Endodermal cell (in vitro differentiated cells): ENCODE measurements around the gene CLTB. TPM values are rescaled to one million over a fixed set of nuclear protein-coding genes. Genes with fewer than 3 reads are reported as not detected.

Source experiments
- DNase-seq: peaks from one replicate; pipeline ENCODE4 v3.0.0-alpha.2; 2017
- H3K27ac ChIP-seq: 2 replicates; pipeline ENCODE4 v1.5.1; 2013; ENCODE audit warnings: mild to moderate bottlenecking, low read depth, low read length, moderate library complexity
- H3K27me3 ChIP-seq: 2 replicates; pipeline ENCODE4 v1.6.1; 2013; ENCODE audit warnings: mild to moderate bottlenecking, low read length, moderate library complexity; ENCODE audit not compliant: insufficient read depth, control insufficient read depth, poor library complexity, severe bottlenecking
- H3K36me3 ChIP-seq: 2 replicates; pipeline ENCODE4 v1.7.0; 2013; ENCODE audit warnings: mild to moderate bottlenecking, low read length, moderate library complexity; ENCODE audit not compliant: control insufficient read depth, insufficient read depth
- H3K4me1 ChIP-seq: one replicate; pipeline ENCODE4 v1.7.0; 2013; ENCODE audit warnings: low read length; ENCODE audit not compliant: control insufficient read depth, insufficient read depth
- H3K4me3 ChIP-seq: 2 replicates; pipeline ENCODE4 v1.5.1; 2013; ENCODE audit warnings: mild to moderate bottlenecking, low read length, moderate library complexity
- H3K9ac ChIP-seq: 2 replicates; pipeline ENCODE4 v1.6.1; 2013; ENCODE audit warnings: mild to moderate bottlenecking, low read length, moderate library complexity; ENCODE audit not compliant: poor library complexity, severe bottlenecking; ENCODE audit errors: extremely low read depth
- H3K9me3 ChIP-seq: 2 replicates; pipeline ENCODE4 v1.6.1; 2013; ENCODE audit warnings: mild to moderate bottlenecking, low read length, moderate library complexity; ENCODE audit not compliant: control insufficient read depth
- H3K27ac Mint-ChIP-seq: 2 replicates; pipeline ENCODE4 v1.8.0; 2020; ENCODE audit warnings: mixed read lengths
- H3K27me3 Mint-ChIP-seq: 2 replicates; pipeline ENCODE4 v1.8.0; 2021; ENCODE audit warnings: mild to moderate bottlenecking, mixed read lengths; ENCODE audit not compliant: insufficient read depth
- H3K36me3 Mint-ChIP-seq: 2 replicates; pipeline ENCODE4 v1.8.0; 2020; ENCODE audit warnings: low read depth, mixed read lengths
- H3K4me1 Mint-ChIP-seq: 2 replicates; pipeline ENCODE4 v1.8.0; 2020; ENCODE audit warnings: mixed read lengths
- H3K4me3 Mint-ChIP-seq: 2 replicates; pipeline ENCODE4 v1.8.0; 2020; ENCODE audit warnings: mild to moderate bottlenecking, moderate library complexity, mixed read lengths
- H3K9me3 Mint-ChIP-seq: 2 replicates; pipeline ENCODE4 v1.8.0; 2020; ENCODE audit warnings: mild to moderate bottlenecking, mixed read lengths
- CTCF ChIP-seq: fragments of 200-600 bp; sonication (generic); conservative IDR thresholded peaks from 2 replicates; pipeline ENCODE4 v1.5.0; 2021; ENCODE audit warnings: antibody characterized with exemption, mild to moderate bottlenecking
- WGBS, 2 experiments: methylation state at CpG; one replicate each; pipeline versions ENCODE4 v1.1.5 to v1.1.7; 2013; ENCODE audit warnings: missing lambda C conversion rate in 2 of 2, mixed read lengths in 1 of 2; ENCODE audit not compliant: insufficient coverage in 1 of 2, insufficient read length in 1 of 2; 5-methylcytosine and 5-hydroxymethylcytosine counted together
- total RNA-seq, 2 donors: library from RNA; stranded (reverse); fragmentation: NEBNext Ultra II Directional in 1 of 2; extraction: Animal tissue kit (Norgen Biotek cat#: 25700) in 1 of 2; gene quantifications; 2 replicates in 1 of 2; 3 replicates in 1 of 2; pipeline ENCODE4 v1.2.1, GENCODE V29; 2021

Gene CLTB
- total RNA-seq, 2 donors from 2014 or later, result 40.9 to 49.7 TPM

GRCh38 chr5:176369934-176370711 lies 46.2 kb downstream of the CLTB start:
- 89 to 93% methylated on average over 6 to 8 of the region's 8 CpGs for WGBS, 2 experiments
- Histone ChIP-seq H3K36me3 (peaks cover 12% of the 10 kb centered on the region), H3K9ac (no peak overlapping the region), H3K27ac (no peak overlapping the region), H3K4me3 (no peak overlapping the region), H3K4me1 (peaks cover 2% of the 10 kb centered on the region), H3K27me3 (peaks cover 12% of the 10 kb centered on the region), H3K9me3 (no peaks in the 10 kb centered on the region)
- Mint-ChIP-seq H3K27me3 (peaks cover 22% of the 10 kb centered on the region), H3K4me3 (no peak overlapping the region), H3K9me3 (no peaks in the 10 kb centered on the region), H3K27ac (no peak overlapping the region), H3K36me3 (peaks cover 18% of the 10 kb centered on the region), H3K4me1 (no peaks in the 10 kb centered on the region)
- no peak for TF ChIP-seq CTCF
- DNase-seq, result no peak

- Mint-ChIP-seq H3K4me1 (no peaks in the 10 kb centered on the region), H3K27ac (no peak overlapping the region), H3K27me3 (peaks cover 36% of the 10 kb centered on the region), H3K4me3 (no peak overlapping the region), H3K36me3 (peaks cover 18% of the 10 kb centered on the region), H3K9me3 (no peaks in the 10 kb centered on the region)
- WGBS, 2 experiments, result 93 to 97% methylated on average over 3 to 12 of the region's 13 CpGs
- Histone ChIP-seq H3K4me1 (peaks cover 2% of the 10 kb centered on the region), H3K27ac (no peak overlapping the region), H3K36me3 (peaks cover 12% of the 10 kb centered on the region), H3K27me3 (peaks cover 26% of the 10 kb centered on the region), H3K4me3 (no peak overlapping the region), H3K9ac (no peak overlapping the region), H3K9me3 (no peaks in the 10 kb centered on the region)
- DNase-seq, result no peak
- TF ChIP-seq CTCF, result no peak
These were observed 47.6 kb downstream of the CLTB start for GRCh38 chr5:176368726-176369125.

- Histone ChIP-seq H3K27ac (no peak overlapping the region), H3K4me1 (peaks cover 2% of the 10 kb centered on the region), H3K4me3 (peak overlapping the region; percentile 83), H3K36me3 (peaks cover 12% of the 10 kb centered on the region), H3K9ac (peak overlapping the region; percentile 8), H3K27me3 (peaks cover 43% of the 10 kb centered on the region), H3K9me3 (no peaks in the 10 kb centered on the region)
- peaks cover 3% of the 10 kb centered on the region for H3K4me1 Mint-ChIP-seq
- DNase-seq, result peak; percentile 83
- peaks cover 17% of the 10 kb centered on the region for H3K36me3 Mint-ChIP-seq
- 40% methylated on average over 31 to 38 of the region's 38 CpGs for WGBS, 2 experiments
- peak overlapping the region; percentile 53 for H3K4me3 Mint-ChIP-seq
- H3K27me3 Mint-ChIP-seq, result peaks cover 57% of the 10 kb centered on the region
- no peak for TF ChIP-seq CTCF
- H3K9me3 Mint-ChIP-seq, result no peaks in the 10 kb centered on the region
- H3K27ac Mint-ChIP-seq, result no peak overlapping the region
These were observed 50.0 kb downstream of the CLTB start for GRCh38 chr5:176366232-176366894.
